SK-N-SH treated with all-trans-retinoic acid at 6 μM for 48 hours (cell line): ENCODE measurements around the gene RUBCNL.

Experiments
- CSDC2 ChIP-seq: fragments of 250-450 bp; sonication (Bioruptor Pico); IDR thresholded peaks from 2 replicates; pipeline ENCODE4 v1.5.0; 2020; ENCODE audit warnings: mild to moderate bottlenecking, moderate library complexity
- OSR1 ChIP-seq: fragments of 250-450 bp; sonication (Bioruptor Pico); IDR thresholded peaks from 2 replicates; pipeline ENCODE4 v1.8.0; 2022; ENCODE audit warnings: moderate library complexity, mild to moderate bottlenecking, inconsistent platforms
- PATZ1 ChIP-seq: fragments of 250-450 bp; sonication (Bioruptor Pico); IDR thresholded peaks from 2 replicates; pipeline ENCODE4 v1.8.0; 2020; ENCODE audit warnings: mild to moderate bottlenecking, moderate library complexity, borderline replicate concordance
- RARB ChIP-seq: fragments of 250-450 bp; sonication (Bioruptor Pico); IDR thresholded peaks from 2 replicates; pipeline ENCODE4 v1.8.0; 2021; ENCODE audit warnings: mild to moderate bottlenecking, moderate library complexity
- SNAI2 ChIP-seq: fragments of 250-450 bp; sonication (Bioruptor Pico); IDR thresholded peaks from 2 replicates; pipeline ENCODE4 v1.5.0; 2020; ENCODE audit warnings: mild to moderate bottlenecking, moderate library complexity
- TCF4 ChIP-seq: fragments of 250-450 bp; sonication (Bioruptor Pico); IDR thresholded peaks from 2 replicates; pipeline ENCODE4 v1.8.0; 2021; ENCODE audit warnings: mild to moderate bottlenecking, moderate library complexity, borderline replicate concordance
- ZC3H10 ChIP-seq: fragments of 250-450 bp; sonication (Bioruptor Pico); IDR thresholded peaks from 2 replicates; pipeline ENCODE4 v1.5.1; 2021; ENCODE audit warnings: mild to moderate bottlenecking, moderate library complexity
- ZFP3 ChIP-seq: fragments of 250-450 bp; sonication (Bioruptor Pico); IDR thresholded peaks from 2 replicates; pipeline ENCODE4 v1.5.0; 2020; ENCODE audit warnings: mild to moderate bottlenecking, moderate library complexity
- ZNF8 ChIP-seq: fragments of 450-650 bp; formaldehyde crosslinking; IDR thresholded peaks from 2 replicates; pipeline ENCODE4 v1.5.0; 2020; ENCODE audit warnings: mild to moderate bottlenecking, moderate library complexity

GRCh38 chr13:46313432-46314257, 73.4 kb downstream of the RUBCNL start:
- TF ChIP-seq PATZ1 (CRISPR knock-in tag): no peak
- TF ChIP-seq ZNF8 (CRISPR knock-in tag): no peak
- no peak for TF ChIP-seq TCF4
- no peak for TF ChIP-seq ZFP3 (CRISPR knock-in tag)
- no peak for TF ChIP-seq CSDC2 (CRISPR knock-in tag)
- no peak for TF ChIP-seq OSR1
- TF ChIP-seq RARB: no peak
- TF ChIP-seq SNAI2 (CRISPR knock-in tag): no peak
- no peak for TF ChIP-seq ZC3H10 (CRISPR knock-in tag)
